NOMO-1 treated with dmso at 0.1 percent for 144 hours (cell line): ENCODE data around the gene SCARB2.
A peak's percentile ranks its signal among the peaks of the same experiment; 100 is the strongest.

Experiments used
- DNase-seq: peaks from one replicate; lab custom pipeline; 2025; ENCODE audit not compliant: unreplicated experiment; lab: John Stamatoyannopoulos, UW

Gene SCARB2

GRCh38 chr4:76155979-76156378 lies 57.6 kb downstream of the SCARB2 start:
- DNase-seq, result no peak

GRCh38 chr4:76153356-76153755 lies 60.3 kb downstream of the SCARB2 start:
- no peak for DNase-seq

GRCh38 chr4:76148142-76148865 lies 65.3 kb downstream of the SCARB2 start, which contains the start of gene NUP54:
Gene NUP54, minus strand, starts transcription at chr4:76148397. Its CDS starts 23 bp downstream, at chr4:76148374.
- DNase-seq, result peak; percentile 96

- peak; percentile 26 for DNase-seq
Measured at GRCh38 chr4:76147454-76148141, 66.0 kb downstream of the SCARB2 start.

GRCh38 chr4:76144546-76144945 lies 69.1 kb downstream of the SCARB2 start:
- no peak for DNase-seq

- no peak for DNase-seq
Measured at GRCh38 chr4:76141241-76141640, 72.4 kb downstream of the SCARB2 start.

GRCh38 chr4:76127754-76128153 lies 85.9 kb downstream of the SCARB2 start:
- no peak for DNase-seq

- DNase-seq, result no peak
Measured at GRCh38 chr4:76125816-76126215, 87.8 kb downstream of the SCARB2 start.

GRCh38 chr4:76120199-76120598 lies 93.4 kb downstream of the SCARB2 start:
- no peak for DNase-seq

- DNase-seq, result no peak
Measured at GRCh38 chr4:76117536-76117935, 96.1 kb downstream of the SCARB2 start.

GRCh38 chr4:76116821-76117220 lies 96.8 kb downstream of the SCARB2 start:
- no peak for DNase-seq
